ENCODE measurements around the gene OSER1.

OSER1 gene

GRCh38 chr20:44204156-44204831, 6.3 kb downstream of the OSER1 start:
- no peak overlapping the region for H3K4me3 ChIP-seq (ENCODE audit: low read depth, low read length)
- no peak for TF ChIP-seq CTCF (IDR thresholded peaks at IDR 0.05; ENCODE audit: low read depth, low read length, missing control alignments)
- no peak for DNase-seq (ENCODE audit: low read depth)

- DNase-seq (ENCODE audit: low read depth), result no peak
- no peak for TF ChIP-seq CTCF (IDR thresholded peaks at IDR 0.05; ENCODE audit: low read depth, low read length, missing control alignments)
- no peak overlapping the region for H3K4me3 ChIP-seq (ENCODE audit: low read depth, low read length)
These were observed 7.4 kb downstream of the OSER1 start for GRCh38 chr20:44203161-44203560.

- no peak for DNase-seq (ENCODE audit: low read depth)
- no peak for TF ChIP-seq CTCF (IDR thresholded peaks at IDR 0.05; ENCODE audit: low read depth, low read length, missing control alignments)
- H3K4me3 ChIP-seq (ENCODE audit: low read depth, low read length), result no peak overlapping the region
These were observed 9.6 kb downstream of the OSER1 start for GRCh38 chr20:44200983-44201382.

- H3K4me3 ChIP-seq (ENCODE audit: low read depth, low read length), result no peak overlapping the region
- no peak for TF ChIP-seq CTCF (IDR thresholded peaks at IDR 0.05; ENCODE audit: low read depth, low read length, missing control alignments)
These were observed 10.2 kb downstream of the OSER1 start for GRCh38 chr20:44200371-44200770.

GRCh38 chr20:44199877-44200276, 10.7 kb downstream of the OSER1 start:
- H3K4me3 ChIP-seq (ENCODE audit: low read depth, low read length), result no peak overlapping the region
- TF ChIP-seq CTCF (IDR thresholded peaks at IDR 0.05; ENCODE audit: low read depth, low read length, missing control alignments), result no peak
- DNase-seq (ENCODE audit: low read depth), result no peak

More at GRCh38 chr20:44200371-44200770, 10.2 kb downstream of the OSER1 start:
- no peak for DNase-seq (ENCODE audit: low read depth)

GRCh38 chr20:44198872-44199271, 11.7 kb downstream of the OSER1 start:
- no peak overlapping the region for H3K4me3 ChIP-seq (ENCODE audit: low read depth, low read length)
- no peak for DNase-seq (ENCODE audit: low read depth)
- no peak for TF ChIP-seq CTCF (IDR thresholded peaks at IDR 0.05; ENCODE audit: low read depth, low read length, missing control alignments)

GRCh38 chr20:44196271-44196670, 14.3 kb downstream of the OSER1 start:
- H3K4me3 ChIP-seq (ENCODE audit: low read depth, low read length), result no peak overlapping the region
- no peak for DNase-seq (ENCODE audit: low read depth)
- no peak for TF ChIP-seq CTCF (IDR thresholded peaks at IDR 0.05; ENCODE audit: low read depth, low read length, missing control alignments)

Data from GM12864 (cell line).